ENCODE measurements around the gene OR4F6. TPM values are rescaled to one million over a fixed set of nuclear protein-coding genes. Genes with fewer than 3 reads are reported as not detected.

OR4F6 gene
- total RNA-seq, 4 donors from 2014 or later: not detected

- DNase-seq (ENCODE audit: low spot score) (no peak), ATAC-seq (ENCODE audit: low FRiP score) (no peak)
- TF ChIP-seq, protein P1, sequence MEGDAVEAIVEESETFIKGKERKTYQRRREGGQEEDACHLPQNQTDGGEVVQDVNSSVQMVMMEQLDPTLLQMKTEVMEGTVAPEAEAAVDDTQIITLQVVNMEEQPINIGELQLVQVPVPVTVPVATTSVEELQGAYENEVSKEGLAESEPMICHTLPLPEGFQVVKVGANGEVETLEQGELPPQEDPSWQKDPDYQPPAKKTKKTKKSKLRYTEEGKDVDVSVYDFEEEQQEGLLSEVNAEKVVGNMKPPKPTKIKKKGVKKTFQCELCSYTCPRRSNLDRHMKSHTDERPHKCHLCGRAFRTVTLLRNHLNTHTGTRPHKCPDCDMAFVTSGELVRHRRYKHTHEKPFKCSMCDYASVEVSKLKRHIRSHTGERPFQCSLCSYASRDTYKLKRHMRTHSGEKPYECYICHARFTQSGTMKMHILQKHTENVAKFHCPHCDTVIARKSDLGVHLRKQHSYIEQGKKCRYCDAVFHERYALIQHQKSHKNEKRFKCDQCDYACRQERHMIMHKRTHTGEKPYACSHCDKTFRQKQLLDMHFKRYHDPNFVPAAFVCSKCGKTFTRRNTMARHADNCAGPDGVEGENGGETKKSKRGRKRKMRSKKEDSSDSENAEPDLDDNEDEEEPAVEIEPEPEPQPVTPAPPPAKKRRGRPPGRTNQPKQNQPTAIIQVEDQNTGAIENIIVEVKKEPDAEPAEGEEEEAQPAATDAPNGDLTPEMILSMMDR (IDR thresholded peaks at IDR 0.05): no peak
Observed at GRCh38 chr15:101810876-101811275, 7.6 kb downstream of the OR4F6 start.

DNA sequence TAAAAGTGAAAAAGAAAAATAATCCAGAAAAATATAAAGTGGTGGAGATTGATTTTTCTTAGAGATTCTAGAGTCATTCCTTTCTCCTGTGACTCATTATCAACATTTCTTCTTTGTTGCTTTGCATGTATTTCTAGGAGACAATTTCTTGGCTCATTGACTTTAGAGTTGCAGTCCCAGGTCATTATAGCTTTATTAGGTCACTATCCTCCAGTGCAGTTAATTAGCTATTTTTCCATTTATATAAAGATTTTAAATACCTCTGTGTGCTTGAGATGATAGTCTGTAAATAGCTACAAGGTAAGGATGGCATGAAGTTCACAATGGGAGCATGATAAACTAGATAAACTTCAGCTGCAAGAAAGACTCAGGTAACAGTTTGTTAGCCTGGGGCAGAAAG lies 8.6 kb downstream of the OR4F6 start, which contains the start of gene OR4F15:
Gene OR4F15 (plus strand): TSS at position 301 of the 400 bp plus-strand sequence. CDS start 5,985 bp downstream, outside the sequence.
- TF ChIP-seq, protein P1 (IDR thresholded peaks at IDR 0.05): no peak
- ATAC-seq (ENCODE audit: low FRiP score) (no peak), DNase-seq (ENCODE audit: low spot score) (no peak)

DNA sequence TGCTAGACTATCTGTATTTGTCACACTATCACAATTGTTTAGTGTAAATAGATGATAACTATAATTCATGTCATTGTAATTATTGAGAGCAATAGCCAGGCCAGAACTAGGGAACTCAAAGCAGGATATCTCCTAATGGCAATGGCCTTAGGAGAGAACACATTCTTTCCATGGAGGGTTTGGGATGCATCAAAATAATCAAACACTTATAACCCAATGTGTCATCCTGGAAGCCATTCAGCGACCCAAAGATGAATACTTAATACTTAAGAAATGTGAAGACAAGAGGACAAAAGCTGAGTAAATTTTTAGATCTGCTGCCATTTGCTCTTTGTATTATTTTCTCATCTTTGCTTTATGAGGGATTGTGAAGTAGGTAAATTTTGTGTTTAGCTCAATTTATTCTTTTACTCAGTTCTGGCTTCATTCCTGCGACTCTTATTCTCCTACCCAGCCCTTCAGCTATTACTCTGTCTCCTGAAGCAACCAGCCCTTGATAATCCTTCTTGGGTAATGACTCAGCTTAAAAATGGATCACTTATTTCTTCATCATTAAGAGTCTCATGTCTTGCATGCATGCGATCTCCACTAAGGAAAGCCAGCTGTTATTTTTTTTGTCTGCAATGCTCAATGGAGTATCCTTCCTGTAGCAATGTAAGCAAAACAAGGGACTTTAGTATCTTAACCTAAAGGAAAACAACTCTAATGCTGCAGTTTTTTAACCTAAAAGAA lies 10.7 kb downstream of the OR4F6 start:
- DNase-seq (ENCODE audit: low spot score) (no peak), ATAC-seq (ENCODE audit: low FRiP score) (no peak)
- TF ChIP-seq, protein P1 (IDR thresholded peaks at IDR 0.05): no peak

GRCh38 chr15:101820781-101821180 lies 17.5 kb downstream of the OR4F6 start:
- DNase-seq (ENCODE audit: low spot score) (no peak), ATAC-seq (ENCODE audit: low FRiP score) (no peak)
- TF ChIP-seq, protein P1 (IDR thresholded peaks at IDR 0.05): no peak

DNA sequence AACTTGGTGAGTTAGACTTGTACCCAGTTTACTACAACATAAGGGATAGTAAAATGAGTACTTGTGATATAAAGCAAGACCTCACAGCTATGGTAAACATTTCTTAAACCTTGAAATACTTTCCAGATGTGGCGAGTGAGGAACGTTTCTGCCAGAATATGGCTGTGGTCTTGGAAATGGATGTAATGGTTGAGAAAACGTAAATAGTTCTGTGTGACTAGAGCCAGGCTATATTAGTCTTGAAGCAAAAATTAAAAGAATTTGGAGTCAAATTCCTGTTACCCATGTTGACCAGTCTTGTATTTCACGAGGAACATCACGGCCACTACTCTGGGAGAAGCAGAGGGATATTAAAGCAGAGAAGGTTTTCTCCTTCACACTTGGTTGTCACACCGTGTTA lies 23.9 kb downstream of the OR4F6 start:
- TF ChIP-seq, protein P1 (IDR thresholded peaks at IDR 0.05): no peak
- ATAC-seq (ENCODE audit: low FRiP score): no peak
- no peak for DNase-seq (ENCODE audit: low spot score)

DNA sequence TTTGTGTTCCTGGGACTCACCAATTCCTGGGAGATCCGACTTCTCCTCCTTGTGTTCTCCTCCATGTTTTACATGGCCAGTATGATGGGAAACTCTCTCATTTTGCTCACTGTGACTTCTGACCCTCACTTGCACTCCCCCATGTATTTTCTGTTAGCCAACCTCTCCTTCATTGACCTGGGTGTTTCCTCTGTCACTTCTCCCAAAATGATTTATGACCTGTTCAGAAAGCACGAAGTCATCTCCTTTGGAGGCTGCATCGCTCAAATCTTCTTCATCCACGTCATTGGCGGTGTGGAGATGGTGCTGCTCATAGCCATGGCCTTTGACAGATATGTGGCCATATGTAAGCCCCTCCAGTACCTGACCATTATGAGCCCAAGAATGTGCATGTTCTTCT lies 25.5 kb downstream of the OR4F6 start:
- TF ChIP-seq, protein P1 (IDR thresholded peaks at IDR 0.05): no peak
- DNase-seq (ENCODE audit: low spot score) (no peak), ATAC-seq (ENCODE audit: low FRiP score) (no peak)

DNA sequence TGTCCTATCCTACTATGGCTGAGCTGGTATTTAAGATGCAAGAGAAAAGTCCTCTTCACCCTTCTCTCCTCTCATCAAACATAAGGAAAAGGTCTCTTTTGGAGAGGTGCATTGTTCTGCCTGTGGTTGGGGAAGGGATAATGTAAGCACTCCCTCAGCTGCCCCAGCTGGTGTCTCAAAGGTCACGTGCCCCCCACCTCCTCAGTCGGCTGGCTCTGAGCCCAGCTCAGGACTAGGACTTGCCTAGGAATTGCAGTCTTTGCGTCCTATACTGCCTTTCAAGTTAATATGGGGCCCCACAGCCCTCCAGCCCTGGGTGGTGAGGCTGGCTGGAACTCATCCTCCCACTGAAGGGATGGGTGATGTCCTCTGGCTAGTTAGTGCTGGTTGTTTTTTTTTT lies 38.3 kb downstream of the OR4F6 start:
- ATAC-seq (ENCODE audit: low FRiP score) (no peak), DNase-seq (ENCODE audit: low spot score) (no peak)
- TF ChIP-seq, protein P1 (IDR thresholded peaks at IDR 0.05): no peak
